Measurements from ENCODE around the gene TMEM30B. TPM values are rescaled to one million over a fixed set of nuclear protein-coding genes. Genes with fewer than 3 reads are reported as not detected.

Gene TMEM30B
- total and polyA plus RNA-seq, 10 of the 15 experiments (the other 5 are each of a cell fraction or from before 2014, with no cell fraction given): 0.10 TPM; not detected in 9

DNA sequence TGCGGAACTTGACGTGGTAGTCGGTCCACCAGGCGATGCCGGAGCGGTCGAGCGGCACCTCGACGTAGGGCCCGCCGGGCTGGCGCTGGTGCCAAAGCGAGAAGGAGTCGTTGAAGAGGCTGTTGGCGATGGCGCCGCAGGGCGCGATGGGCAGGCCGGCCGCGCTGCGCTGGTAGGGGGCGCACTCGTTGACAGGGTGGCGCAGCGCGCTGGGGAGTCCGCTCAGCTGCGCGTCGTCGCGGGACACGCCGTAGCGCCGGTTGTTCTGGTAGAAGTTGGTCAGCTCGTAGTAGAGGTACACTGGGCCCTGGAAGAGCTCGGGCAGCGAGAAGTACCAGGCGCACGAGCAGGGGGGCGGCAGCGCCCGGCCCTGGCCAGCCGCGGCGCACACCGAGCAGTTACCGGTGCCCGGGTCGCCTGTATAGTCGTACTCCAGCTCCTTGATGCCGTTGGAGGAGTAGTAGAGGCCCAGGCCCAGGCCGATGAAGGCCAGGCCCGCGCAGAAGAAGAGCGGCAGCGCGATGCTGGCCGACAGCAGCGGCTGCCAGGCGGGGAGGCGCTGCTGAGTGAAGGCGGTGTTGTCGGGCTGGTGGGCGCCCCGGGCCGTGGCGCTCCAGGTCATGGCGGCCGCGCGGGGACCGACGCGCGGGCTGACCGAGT is 482 bp downstream of the TMEM30B start (continued):
- TF ChIP-seq, protein P1, sequence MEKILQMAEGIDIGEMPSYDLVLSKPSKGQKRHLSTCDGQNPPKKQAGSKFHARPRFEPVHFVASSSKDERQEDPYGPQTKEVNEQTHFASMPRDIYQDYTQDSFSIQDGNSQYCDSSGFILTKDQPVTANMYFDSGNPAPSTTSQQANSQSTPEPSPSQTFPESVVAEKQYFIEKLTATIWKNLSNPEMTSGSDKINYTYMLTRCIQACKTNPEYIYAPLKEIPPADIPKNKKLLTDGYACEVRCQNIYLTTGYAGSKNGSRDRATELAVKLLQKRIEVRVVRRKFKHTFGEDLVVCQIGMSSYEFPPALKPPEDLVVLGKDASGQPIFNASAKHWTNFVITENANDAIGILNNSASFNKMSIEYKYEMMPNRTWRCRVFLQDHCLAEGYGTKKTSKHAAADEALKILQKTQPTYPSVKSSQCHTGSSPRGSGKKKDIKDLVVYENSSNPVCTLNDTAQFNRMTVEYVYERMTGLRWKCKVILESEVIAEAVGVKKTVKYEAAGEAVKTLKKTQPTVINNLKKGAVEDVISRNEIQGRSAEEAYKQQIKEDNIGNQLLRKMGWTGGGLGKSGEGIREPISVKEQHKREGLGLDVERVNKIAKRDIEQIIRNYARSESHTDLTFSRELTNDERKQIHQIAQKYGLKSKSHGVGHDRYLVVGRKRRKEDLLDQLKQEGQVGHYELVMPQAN (conservative IDR thresholded peaks at IDR 0.05): no peak
- TF ChIP-seq GABPA (IDR thresholded peaks at IDR 0.05; ENCODE audit: low read depth): no peak
- no peak for TF ChIP-seq NRF1 (conservative IDR thresholded peaks at IDR 0.05; ENCODE audit: low read depth, low read length)

DNA sequence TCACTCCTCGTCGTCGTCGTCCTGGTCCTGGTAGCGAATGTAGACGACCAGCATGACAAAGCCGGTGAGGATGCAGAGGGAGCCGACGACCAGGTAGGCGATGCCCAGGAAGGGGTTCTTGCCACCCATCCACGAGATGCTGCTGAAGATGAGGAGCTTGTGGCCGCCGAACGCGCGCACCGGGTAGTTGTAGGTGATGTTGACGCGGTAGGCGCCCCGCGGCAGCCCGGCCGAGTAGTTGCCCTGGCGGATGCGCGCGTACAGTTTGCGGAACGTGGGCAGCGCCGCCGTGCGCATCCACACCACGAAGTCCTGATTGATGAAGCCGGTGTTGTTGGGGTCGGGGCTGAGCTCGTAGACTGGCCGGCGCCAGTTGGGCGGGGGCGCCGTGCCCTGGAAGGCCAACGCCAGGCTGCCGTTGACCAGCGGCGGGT is 1.0 kb downstream of the TMEM30B start:
- DNase-seq (ENCODE audit: low read depth, low spot score) (no peak), ATAC-seq (no peak), FAIRE-seq (no peak)
- Histone ChIP-seq H3K9me3 (replicated peaks; ENCODE audit: control insufficient read depth, insufficient read depth, low read length) (no peaks in the 10 kb centered on the region; the same call in 2 of the 3 replicates), H3K36me3 (ENCODE audit: control insufficient read depth in 2 of 2, insufficient read depth in 2 of 2, low read length in 1 of 2) (no peaks in the 10 kb centered on the region), H2AFZ (ENCODE audit: control insufficient read depth, low read depth, low read length) (no peak overlapping the region), H3K27me3 (replicated peaks in 1 of 2; ENCODE audit: control insufficient read depth in 2 of 2, insufficient read depth in 2 of 2, low read length in 1 of 2) (peaks cover 2 to 20% of the 10 kb centered on the region in 2 experiments), H3K4me2 (ENCODE audit: control insufficient read depth, insufficient read depth) (peak overlapping the region; percentile 79), H3K4me1 (ENCODE audit: control insufficient read depth, insufficient read depth, low read length) (no peaks in the 10 kb centered on the region), H3K27ac (ENCODE audit: control insufficient read depth, insufficient read depth) (no peak overlapping the region), H3K79me2 (ENCODE audit: control insufficient read depth, insufficient read depth, low read length) (no peaks in the 10 kb centered on the region), H3K9ac (ENCODE audit: control insufficient read depth, insufficient read depth, low read length) (no peak overlapping the region), H4K20me1 (ENCODE audit: control insufficient read depth, insufficient read depth) (no peaks in the 10 kb centered on the region), H3K4me3 (no peak overlapping the region)
- in situ Hi-C loops (cut with MboI): no loop called here
- BruUV-seq (replicated peaks): no TSS peak
- ChIA-PET SMC1A (ENCODE audit: uncharacterized antibody, unreplicated experiment) (no interaction called here), CTCF (no interaction called here), RAD21 (ENCODE audit: unreplicated experiment) (no interaction called here), POLR2A (no interaction called here)
- intact Hi-C loops (cut with micrococcal nuclease; ENCODE audit: unreplicated experiment): loop anchor here (10.0 kb wide), 1 partner anchor 845 kb away; no protein-coding TSS in a partner anchor
- 73% methylated on average over 36 of the region's 47 CpGs for WGBS (ENCODE audit: insufficient coverage, insufficient replicate concordance, low lambda C conversion rate, missing lambda C conversion rate)
- no peak for TF ChIP-seq RB1 (IDR thresholded peaks at IDR 0.05; ENCODE audit: borderline replicate concordance)
- TF ChIP-seq RCOR1 (conservative IDR thresholded peaks at IDR 0.05; ENCODE audit: low read depth, low read length): no peak
- TF ChIP-seq, protein P2, sequence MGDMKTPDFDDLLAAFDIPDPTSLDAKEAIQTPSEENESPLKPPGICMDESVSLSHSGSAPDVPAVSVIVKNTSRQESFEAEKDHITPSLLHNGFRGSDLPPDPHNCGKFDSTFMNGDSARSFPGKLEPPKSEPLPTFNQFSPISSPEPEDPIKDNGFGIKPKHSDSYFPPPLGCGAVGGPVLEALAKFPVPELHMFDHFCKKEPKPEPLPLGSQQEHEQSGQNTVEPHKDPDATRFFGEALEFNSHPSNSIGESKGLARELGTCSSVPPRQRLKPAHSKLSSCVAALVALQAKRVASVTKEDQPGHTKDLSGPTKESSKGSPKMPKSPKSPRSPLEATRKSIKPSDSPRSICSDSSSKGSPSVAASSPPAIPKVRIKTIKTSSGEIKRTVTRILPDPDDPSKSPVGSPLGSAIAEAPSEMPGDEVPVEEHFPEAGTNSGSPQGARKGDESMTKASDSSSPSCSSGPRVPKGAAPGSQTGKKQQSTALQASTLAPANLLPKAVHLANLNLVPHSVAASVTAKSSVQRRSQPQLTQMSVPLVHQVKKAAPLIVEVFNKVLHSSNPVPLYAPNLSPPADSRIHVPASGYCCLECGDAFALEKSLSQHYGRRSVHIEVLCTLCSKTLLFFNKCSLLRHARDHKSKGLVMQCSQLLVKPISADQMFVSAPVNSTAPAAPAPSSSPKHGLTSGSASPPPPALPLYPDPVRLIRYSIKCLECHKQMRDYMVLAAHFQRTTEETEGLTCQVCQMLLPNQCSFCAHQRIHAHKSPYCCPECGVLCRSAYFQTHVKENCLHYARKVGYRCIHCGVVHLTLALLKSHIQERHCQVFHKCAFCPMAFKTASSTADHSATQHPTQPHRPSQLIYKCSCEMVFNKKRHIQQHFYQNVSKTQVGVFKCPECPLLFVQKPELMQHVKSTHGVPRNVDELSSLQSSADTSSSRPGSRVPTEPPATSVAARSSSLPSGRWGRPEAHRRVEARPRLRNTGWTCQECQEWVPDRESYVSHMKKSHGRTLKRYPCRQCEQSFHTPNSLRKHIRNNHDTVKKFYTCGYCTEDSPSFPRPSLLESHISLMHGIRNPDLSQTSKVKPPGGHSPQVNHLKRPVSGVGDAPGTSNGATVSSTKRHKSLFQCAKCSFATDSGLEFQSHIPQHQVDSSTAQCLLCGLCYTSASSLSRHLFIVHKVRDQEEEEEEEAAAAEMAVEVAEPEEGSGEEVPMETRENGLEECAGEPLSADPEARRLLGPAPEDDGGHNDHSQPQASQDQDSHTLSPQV (IDR thresholded peaks at IDR 0.05): no peak
- TF ChIP-seq, protein P3, sequence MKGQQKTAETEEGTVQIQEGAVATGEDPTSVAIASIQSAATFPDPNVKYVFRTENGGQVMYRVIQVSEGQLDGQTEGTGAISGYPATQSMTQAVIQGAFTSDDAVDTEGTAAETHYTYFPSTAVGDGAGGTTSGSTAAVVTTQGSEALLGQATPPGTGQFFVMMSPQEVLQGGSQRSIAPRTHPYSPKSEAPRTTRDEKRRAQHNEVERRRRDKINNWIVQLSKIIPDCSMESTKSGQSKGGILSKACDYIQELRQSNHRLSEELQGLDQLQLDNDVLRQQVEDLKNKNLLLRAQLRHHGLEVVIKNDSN (IDR thresholded peaks at IDR 0.05; ENCODE audit: borderline replicate concordance, extremely low read length, insufficient read depth, low read depth, low read length): no peak
- no peak for TF ChIP-seq PAX8 (IDR thresholded peaks at IDR 0.05)
- TF ChIP-seq MTA2 (IDR thresholded peaks at IDR 0.05; ENCODE audit: low read depth): no peak
- no peak for TF ChIP-seq BMI1 (IDR thresholded peaks at IDR 0.05; ENCODE audit: borderline replicate concordance)
- TF ChIP-seq ZSCAN29 (IDR thresholded peaks at IDR 0.05): no peak
- TF ChIP-seq LARP7 (IDR thresholded peaks at IDR 0.05): no peak
- TF ChIP-seq RFX5 (IDR thresholded peaks at IDR 0.05; ENCODE audit: low read depth, low read length): no peak
- TF ChIP-seq ATF7 (IDR thresholded peaks at IDR 0.05; ENCODE audit: low read depth): no peak
- no peak for TF ChIP-seq GABPA (IDR thresholded peaks at IDR 0.05; ENCODE audit: low read depth)
- TF ChIP-seq, protein P4, sequence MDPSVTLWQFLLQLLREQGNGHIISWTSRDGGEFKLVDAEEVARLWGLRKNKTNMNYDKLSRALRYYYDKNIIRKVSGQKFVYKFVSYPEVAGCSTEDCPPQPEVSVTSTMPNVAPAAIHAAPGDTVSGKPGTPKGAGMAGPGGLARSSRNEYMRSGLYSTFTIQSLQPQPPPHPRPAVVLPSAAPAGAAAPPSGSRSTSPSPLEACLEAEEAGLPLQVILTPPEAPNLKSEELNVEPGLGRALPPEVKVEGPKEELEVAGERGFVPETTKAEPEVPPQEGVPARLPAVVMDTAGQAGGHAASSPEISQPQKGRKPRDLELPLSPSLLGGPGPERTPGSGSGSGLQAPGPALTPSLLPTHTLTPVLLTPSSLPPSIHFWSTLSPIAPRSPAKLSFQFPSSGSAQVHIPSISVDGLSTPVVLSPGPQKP (IDR thresholded peaks at IDR 0.05; ENCODE audit: low read depth, low read length): no peak
